ENCODE data around the gene TNFRSF13B.

TNFRSF13B gene

DNA sequence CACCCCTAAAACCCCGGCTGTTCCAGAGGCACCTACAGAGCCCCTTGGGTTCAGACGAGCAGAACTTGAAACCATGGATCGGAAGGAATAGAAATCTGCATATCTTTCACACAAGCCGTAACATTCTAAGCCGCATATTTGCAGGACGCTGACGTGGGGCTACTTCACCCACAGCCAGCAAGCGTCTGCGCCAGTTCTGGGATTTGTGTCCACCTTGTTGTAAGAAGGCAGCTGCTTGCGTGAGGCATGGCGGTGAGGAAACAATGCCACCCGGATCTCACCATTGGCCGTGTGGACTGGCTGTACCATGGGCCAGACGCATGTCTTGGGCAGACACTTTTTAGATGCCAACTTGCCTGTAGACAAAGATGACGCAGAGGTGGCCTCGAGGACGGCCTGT is 34.5 kb downstream of the TNFRSF13B start:
- no peak for DNase-seq (ENCODE audit: low read depth)

DNA sequence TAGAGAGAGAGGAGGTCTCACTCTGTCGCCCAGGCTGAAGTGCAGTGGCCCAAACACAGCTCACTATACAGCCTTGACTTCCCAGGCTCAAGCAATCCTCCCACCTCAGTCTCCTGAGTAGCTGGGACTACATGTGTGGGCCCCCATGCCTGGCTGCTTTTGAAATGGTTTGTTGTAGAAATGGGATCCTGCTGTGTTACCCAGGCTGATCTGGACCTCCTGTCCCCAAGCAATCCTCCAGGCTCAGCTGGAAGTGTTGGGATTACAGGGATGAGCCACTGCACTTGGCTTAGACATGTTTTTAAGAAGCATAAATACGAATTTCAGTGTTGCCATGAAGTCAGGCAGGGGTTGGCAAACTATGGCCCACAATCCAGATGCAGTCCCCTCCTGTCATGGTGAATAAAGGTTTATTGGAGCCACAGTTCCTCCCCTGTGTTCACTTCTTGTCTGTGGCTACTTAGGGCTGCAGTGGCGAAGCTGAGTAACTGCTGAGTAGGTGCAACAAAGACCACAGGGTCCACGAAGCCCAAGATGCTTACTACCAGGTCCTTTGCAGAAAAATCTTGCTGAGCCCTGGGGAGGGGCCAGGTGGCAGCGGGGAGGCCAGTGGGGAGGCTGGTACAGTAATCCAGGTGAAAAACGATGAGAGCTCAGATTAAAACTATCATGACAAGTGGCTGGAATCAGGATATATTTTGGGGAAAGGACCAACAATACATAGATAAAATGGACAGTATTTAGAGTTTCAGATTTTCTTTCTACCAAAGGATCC is 35.2 kb downstream of the TNFRSF13B start:
- no peak for DNase-seq (ENCODE audit: low read depth)

DNA sequence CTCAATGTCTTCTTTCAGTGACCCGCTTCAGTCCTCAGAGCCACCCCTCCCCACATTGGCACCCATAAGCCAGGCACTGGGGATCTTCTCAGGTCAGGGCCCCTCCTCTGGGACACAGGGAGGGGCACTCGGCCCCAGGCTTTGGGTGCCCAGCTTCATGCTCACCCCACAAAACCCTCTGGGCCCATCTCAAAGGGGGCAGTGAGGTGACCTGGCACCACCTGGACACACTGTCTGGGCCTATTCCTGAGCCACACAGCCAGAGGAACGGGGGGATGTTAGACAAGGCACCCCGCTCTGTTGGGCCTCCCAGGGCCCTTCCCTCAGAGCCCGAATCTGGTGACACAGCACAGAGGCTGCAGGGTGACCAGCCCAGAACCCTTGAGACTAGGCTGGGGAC is 36.1 kb downstream of the TNFRSF13B start:
- no peak for DNase-seq (ENCODE audit: low read depth)

DNA sequence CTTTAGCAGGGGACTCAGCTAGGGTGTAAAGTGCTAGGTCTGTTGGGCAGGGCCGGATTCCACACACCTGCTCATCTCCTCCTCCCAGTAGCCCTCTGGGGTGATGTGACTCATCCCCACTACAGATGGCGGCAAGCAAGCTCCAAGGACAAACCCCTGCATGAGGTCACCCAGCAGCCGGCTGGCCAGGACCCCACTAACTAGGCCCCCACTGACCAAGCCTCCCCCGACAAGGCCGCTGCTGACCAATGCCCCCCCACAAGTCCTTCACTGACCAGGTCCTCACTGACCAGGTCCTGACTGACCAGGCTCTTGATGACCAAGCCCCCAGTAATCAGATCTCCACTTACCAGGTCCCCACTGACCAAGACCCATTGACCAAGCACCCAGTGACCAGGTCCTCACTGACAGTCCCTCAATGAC is 36.7 kb downstream of the TNFRSF13B start:
- DNase-seq (ENCODE audit: low read depth), result no peak

DNA sequence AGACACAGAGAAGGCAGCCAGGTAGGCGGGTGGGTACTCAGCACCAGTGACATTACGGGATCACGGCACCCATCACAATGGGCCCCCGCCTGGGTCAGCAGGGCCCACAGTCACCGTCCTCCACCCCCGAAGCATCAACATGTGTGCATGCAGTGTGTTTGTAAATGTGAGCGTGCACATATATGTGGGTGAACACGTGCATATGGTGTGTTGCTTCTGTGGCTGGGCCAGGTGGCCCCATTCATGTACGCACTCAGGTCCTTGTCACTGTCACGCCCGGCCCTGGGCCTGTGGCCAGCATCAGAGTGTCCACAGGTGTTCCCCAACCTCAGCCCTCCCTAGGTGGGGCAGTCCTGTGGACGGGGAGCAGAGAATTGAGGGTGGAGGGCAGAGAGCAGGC is 37.1 kb downstream of the TNFRSF13B start:
- DNase-seq (ENCODE audit: low read depth), result no peak

DNA sequence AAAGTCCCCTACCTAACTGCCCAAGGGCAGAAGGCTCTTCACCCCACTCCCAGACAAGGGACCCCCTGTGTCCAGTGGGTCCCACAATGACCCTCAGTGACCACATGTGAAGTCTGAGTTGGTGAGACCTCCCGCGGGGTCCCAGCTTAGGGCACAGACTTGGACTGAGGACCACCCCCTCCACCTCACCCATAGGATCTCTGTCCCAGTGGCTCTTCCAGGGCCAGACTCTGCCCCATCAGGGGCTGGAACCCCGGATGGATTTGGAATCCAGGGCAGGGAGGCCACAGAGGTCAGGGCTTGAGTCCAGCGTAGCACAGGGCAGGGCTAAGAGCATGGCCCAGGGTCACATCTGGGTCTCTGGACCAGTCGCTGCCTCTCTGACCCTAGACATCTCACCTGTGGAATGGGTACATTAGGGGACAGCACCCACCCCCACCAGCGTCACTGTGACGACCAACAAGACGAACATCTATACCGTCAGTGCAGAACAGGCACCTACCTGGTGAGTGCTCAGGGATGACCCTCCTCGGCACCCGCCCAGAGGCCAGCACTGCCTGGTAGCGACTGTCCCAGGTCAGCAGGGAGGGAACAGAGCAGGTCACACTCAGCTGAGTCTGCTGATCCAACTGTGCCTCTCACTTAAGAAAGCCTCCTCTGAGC is 37.7 kb downstream of the TNFRSF13B start:
- no peak for DNase-seq (ENCODE audit: low read depth)

DNA sequence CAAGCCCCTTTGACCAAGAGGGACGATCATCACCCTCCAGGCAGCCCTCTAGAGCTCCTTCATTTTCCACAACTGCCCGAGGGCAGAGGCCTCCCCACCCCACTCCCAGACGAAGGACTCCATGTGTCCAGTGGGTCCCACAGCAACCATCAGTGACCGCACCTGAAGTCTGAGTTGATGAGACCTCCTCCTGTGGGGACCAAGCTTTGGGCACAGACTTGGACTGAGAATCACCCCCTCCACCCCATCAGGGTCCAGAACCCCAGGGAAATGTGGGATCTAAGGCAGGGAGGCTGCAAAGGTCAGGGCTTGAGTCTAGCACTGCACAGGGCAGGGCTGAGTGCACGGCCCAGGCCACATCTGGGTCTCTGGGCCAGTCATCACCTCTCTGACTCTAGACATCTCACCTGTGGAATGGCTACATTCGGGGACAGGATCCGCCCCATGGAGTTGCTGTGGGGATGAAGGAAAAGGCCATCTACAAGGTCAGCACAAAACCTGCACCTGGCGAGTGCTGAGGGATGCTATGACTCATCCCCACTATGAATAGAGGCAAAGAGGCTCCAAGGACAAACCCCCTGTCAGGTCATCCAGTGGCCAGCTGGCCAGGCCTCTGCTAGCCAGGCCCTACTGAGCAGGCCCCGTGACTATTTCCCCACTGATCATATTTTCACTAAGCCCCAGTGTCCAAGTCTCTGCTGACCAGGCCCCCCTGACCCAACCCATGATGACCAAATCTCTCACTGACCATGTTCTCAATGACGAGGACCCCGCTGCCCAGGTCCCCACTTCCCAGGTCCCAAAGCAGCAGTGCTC is 38.4 kb downstream of the TNFRSF13B start:
- DNase-seq (ENCODE audit: low read depth), result no peak

DNA sequence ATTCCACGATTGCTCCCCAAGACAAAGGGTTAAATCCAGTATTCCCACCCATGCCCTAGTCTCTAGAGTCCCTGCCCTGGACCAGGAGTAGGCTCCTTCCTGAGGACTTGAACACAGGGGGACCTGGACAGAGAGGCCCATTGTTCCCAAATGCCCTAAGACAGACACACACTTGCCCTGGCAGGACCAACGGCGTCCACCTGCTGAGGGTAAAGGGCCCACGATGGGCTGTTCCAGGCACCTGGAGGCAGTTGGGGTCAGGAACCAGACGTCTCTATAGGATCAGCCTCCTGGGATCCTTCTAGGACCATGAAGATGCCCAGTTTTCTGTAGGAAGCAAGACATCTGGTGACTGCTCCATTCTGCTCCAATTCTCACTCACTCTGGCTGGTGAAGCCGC is 39.3 kb downstream of the TNFRSF13B start:
- DNase-seq (ENCODE audit: low read depth), result no peak

DNA sequence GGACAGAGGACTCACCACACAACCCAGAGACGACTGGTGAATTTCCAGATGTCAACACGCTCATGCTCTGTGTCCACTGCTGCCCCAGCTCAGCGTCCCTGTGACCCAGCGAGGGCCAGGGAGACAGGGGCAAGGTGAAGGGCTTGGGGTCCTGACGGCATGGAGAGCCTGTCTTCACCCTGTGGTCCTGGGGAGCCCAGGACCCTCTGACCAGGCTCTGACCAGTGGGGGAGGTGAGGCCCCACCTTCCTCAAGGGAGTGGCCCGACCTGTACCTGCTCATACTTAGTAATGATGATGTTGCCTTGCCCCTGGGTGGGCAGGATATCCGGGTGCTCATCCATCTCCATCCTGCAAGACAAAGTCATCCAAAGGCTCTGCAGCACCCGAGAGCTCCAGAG is 39.8 kb downstream of the TNFRSF13B start:
- DNase-seq (ENCODE audit: low read depth), result no peak

DNA sequence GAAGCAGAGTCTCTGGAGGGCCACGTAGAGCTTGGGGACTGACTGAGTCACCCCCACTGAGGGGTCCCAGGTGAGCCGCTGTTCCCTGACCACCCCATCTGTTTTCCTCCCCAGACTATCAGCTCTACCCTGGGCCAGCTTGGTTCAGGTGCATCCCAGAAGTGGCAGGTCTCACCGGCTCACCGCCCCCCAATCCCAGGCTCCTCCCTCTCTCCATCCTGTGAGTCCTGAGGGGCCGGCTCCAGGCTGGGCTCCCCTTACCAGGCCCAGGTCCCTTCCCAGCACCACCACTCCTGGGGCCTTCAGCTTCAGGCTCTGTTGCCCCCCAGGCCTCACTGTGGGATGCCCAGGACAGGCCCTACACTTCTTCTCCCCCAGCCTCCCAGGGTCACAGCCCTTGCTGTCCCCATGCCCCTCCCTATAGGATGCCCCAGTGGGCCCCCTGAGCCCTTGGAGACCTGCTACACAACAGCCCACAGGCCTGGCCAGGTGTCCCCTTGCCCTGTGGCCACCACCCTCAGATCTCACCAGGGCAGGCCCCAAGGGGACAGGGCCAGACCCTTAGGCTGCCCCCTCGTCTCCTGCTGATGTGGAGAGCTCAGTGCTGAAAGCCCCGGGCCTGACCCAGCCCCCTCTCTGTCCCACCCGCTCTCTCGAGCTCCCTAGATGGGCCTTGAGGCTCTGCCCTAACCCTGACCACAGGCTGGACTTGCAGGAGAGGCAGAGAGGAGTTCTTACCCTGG is 40.4 kb downstream of the TNFRSF13B start:
- no peak for DNase-seq (ENCODE audit: low read depth)

DNA sequence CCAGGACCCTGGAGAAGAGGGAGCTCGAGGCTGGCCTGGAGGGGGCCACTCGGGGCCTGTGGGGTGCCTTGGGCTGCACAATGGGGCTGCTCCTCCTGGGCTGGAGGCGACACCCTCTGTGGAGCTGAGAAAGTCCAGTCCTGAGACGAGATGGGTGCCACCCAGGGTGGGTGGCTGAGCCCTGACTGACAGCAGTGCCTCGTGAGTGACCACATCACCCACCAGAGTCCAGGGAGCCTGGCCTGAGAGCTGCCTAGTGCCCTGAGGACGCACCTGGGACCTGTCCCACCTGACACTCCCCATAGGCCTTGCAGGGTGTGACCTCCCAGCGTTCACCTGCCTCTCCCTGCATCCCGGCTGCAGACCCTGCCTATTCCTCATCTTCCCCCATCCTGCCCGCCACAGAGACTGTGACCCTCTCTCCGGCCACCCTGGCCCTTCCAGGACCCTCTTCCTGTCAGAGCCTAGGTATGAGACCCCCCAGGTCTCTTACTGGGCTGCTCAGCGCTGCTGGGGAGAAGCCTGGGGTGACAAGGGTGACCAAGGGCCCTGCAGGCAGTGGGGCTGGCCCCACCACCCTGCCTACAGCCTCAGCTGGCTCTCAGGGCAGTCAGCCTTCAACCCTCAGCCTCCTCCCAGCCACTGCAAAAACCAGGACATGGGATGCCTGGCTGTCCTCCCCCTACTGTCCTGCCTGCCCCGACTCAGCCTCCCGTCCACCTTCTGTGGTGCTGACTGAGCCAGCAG is 41.2 kb downstream of the TNFRSF13B start:
- DNase-seq (ENCODE audit: low read depth), result no peak

DNA sequence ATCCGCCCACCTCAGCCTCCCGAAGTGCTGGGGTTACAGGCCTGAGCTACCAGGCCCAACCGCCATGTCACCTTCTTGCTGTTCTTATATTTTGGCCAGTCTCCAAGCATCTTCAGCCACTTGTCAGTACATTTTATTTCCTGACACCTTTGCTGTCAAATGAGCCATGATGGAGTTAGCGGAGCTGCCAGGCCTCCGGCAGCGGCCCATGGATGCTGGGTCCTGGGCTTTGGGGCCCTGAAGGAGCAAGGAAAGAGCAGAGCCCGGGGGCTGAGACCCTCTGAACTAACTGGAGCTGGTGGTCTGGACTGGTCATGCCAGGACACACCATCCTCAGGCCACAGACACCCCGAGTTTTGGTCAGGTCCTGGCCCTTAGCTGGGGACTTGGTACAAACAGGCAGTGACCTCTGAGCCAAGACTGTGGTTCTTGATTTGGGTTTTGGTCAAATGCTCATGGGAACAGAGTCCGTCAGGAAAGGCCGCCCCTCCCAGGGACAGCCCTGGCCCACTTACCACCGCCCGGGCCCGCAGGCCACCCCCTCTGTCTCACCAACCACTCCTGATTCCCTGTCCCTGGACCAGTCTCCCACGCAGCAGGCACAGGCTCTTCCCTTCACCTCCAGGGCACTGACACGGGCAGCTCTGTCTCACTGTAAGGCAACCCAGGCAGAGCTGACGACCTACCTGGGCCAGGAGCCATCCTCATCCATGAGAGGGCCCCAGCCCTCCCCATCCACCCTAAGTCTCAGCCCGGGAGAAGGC is 42.0 kb downstream of the TNFRSF13B start:
- DNase-seq (ENCODE audit: low read depth), result no peak

DNA sequence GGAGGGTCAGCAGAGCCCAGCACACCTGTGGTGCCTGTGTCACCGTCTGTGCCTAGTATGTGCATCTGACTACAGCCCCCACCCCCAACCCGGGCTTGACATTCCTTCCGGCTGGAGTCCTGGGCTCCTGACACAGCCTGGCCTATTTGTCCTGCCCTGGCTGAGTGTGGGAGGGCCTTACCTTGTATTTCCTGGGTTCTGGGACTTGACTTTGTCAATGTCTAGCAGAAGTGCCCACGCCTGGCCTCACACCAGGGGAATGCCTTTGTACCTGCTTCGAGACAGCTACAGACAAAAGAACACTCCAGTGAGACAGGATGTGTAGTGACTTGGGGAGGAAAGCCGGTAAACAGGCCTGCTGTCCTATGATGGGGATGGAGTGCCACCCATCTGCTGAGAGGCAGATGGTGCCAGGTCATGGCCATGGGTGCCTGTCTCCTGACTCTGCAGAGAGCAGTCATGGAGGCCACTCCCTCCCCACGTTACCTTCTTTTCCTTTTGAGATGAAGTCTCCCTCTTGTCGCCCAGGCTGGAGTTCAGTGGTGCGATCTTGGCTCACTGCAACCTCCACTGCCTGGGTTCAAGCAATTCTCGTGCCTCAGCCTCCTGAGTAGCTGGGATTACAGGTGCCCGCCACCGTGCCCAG is 42.8 kb downstream of the TNFRSF13B start:
- DNase-seq (ENCODE audit: low read depth), result no peak

DNA sequence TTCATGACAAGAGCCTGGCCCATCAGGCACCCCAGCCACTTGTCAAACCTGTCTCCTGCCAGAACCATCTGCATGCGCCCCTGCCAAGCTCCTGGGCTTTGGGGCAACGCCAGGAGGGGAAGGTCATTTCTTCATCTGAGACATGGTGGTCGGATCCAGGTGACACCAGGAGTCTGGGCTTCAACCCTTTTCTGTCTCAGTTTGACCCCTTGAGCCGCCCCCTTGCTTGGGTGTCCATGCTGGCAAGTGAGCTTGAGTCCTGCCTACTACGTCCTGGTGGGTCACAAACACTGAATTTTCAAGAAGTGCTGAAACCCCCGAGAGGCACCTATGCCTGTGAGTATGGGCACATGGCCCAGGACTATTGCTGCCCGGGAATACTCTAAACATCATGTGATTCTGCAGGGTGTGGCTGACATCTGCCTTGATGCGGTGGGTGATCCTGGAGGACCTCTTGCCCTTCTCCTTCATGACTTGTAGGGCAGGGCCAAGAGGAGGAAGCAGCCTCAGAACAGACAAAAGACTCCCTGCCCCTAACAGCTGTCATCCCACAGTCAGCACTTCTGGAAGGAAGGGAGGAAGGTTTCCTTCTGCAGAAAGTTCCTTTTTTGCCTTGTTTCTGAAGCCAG is 43.4 kb downstream of the TNFRSF13B start:
- DNase-seq (ENCODE audit: low read depth), result no peak

DNA sequence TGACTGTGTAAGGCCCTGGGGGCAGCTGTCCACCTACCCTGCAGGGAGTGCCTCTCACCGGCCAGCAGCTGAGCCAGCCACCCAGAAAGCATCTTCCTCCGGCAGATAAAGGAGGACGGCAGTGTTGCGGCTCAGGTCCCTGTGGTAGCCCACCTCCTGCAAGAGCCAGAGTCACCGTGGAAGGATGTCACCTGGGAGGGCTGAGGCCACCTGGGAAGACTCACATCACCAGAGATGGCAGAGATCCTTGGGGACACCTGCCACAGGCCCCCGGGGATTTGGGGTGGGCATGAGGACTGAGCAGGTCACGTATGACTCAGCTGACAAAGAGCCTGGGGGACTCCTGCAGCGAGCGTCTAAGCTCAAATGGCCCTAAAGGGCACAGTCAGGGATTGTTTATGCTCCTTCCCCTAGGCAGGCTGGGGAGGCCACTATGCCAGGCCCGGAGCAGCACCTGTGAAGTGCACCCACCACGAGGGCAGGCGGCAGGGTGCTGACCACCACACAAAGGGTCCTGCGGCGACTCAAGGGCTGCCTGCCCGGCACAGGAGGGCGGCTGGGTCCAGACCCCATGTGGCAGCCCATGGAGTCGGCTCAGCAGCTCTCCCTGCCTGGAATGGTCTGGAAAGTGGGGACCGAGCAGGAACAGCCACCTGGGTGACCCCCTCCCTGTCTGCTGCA is 44.1 kb downstream of the TNFRSF13B start:
- DNase-seq (ENCODE audit: low read depth), result no peak

DNA sequence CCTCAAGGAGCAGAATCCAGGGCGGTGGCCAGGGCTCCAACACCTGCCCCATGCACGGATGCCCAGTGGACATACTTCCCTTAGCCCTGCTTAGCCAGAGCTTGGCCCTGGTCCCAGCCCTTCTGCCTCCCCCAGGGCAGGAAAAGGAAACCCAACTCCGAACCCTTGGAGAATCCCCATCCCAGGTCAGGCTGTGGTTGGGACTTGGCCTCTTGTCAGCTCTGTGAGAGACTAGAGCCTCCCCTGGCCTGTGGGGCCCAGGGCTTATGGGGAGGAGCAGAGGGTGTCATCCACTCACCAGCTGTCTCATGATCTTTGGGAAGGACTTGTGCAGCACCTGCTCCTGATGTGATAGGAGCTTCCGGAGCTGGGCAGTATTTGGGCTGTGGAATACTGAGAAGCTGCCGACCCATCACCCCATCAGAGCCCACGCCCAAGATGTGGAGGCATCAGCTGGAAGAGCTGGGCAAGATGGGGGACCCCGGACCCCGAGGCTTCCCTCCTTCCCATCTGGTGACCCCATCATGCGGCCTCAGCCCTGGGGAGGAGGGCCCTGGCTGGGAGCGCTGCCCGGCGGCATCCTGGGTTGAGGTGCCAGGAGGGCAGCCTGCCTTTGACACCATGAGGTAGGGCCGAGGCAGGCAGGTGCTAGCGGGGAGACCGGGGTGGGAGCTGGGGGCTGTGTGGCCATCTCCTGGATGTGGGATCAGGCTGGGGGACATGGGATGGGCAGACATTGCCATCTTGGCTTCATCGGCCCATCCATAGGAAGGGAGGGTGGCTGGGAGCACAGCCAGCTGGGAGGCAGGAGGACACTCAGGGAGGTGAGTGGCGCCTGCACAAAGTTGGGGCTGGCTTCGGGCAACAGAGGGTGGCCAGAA is 45.1 kb downstream of the TNFRSF13B start:
- DNase-seq (ENCODE audit: low read depth), result no peak

DNA sequence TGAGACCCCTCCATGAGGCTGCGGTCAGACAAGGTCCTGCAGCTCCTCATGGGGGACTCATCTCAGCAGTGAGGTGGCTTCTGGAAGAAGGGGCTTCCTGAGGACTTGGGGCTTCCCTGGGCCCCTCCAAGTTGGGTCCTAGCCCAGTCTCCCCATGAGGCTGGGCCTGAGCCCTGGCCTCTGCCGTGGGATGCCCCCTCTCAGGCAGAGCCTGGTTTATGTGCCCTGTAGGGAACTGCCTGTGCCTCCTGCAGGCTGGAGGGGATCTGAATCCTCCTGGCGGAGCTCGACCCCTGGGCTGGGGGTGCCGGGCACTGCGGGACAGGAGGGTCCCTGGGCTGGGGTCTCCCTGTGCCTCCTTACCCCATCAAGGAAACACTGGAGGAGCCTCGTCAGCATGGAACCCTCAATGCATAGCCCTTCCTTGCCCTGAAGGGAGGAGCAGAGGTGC is 45.8 kb downstream of the TNFRSF13B start:
- no peak for DNase-seq (ENCODE audit: low read depth)

DNA sequence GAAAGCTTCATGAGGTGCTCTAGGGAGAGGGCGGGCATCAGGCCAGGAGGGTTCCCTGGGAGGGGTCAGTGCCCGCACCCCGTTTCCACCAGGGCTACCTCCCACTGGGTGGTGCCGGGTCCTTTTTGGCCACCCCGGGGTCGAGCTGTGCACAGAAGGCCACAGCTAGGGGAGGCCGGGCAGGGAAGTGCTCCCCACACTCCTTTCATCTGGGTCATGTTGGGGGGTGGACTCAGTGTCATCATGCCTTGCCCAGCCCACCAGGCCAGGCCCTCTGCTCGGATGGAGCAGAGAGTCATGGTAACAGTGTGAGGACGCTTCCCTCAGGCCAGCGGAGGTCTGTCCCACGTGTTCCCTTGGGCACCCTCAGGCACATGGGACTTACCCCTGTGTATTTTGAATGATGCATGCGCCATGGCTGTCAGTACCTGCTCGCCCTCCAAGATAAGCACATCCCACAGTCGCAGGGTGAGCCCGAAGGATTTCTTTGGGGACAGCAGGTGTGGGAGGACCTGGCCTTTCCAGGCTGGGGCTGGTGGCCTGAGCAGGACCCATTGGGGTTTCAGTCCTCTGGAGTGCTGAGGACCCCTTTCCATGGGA is 46.4 kb downstream of the TNFRSF13B start:
- no peak for DNase-seq (ENCODE audit: low read depth)

Measured in amniotic epithelial cell (primary cell).